IMR-90 (cell line): ENCODE data around the gene COX6B1.

Experiments used
- BHLHE40 ChIP-seq: fragments of 150-350 bp; IDR thresholded peaks from 2 replicates; pipeline ENCODE4 v1.6.1; 2016; ENCODE audit warnings: mild to moderate bottlenecking, low read depth, low read length
- RCOR1 ChIP-seq: IDR thresholded peaks from 2 replicates; pipeline ENCODE4 v1.6.1; 2012; ENCODE audit warnings: mild to moderate bottlenecking, low read length, improper control_type of control experiment; ENCODE audit not compliant: insufficient replicate concordance
- RFX5 ChIP-seq: IDR thresholded peaks from 2 replicates; pipeline ENCODE4 v1.8.0; 2012; ENCODE audit warnings: low read depth, mild to moderate bottlenecking, low read length, moderate library complexity
- TF ChIP-seq, protein P1 (sequence below): conservative IDR thresholded peaks from 2 replicates; pipeline ENCODE4 v1.5.1; 2012; ENCODE audit warnings: mild to moderate bottlenecking, low read depth, low read length, improper control_type of control experiment
- TF ChIP-seq, protein P2 (sequence below): fragments of 150-350 bp; IDR thresholded peaks from 2 replicates; pipeline ENCODE4 v1.6.1; 2017; ENCODE audit warnings: mild to moderate bottlenecking, antibody characterized with exemption, low read length, low read depth

DNA sequence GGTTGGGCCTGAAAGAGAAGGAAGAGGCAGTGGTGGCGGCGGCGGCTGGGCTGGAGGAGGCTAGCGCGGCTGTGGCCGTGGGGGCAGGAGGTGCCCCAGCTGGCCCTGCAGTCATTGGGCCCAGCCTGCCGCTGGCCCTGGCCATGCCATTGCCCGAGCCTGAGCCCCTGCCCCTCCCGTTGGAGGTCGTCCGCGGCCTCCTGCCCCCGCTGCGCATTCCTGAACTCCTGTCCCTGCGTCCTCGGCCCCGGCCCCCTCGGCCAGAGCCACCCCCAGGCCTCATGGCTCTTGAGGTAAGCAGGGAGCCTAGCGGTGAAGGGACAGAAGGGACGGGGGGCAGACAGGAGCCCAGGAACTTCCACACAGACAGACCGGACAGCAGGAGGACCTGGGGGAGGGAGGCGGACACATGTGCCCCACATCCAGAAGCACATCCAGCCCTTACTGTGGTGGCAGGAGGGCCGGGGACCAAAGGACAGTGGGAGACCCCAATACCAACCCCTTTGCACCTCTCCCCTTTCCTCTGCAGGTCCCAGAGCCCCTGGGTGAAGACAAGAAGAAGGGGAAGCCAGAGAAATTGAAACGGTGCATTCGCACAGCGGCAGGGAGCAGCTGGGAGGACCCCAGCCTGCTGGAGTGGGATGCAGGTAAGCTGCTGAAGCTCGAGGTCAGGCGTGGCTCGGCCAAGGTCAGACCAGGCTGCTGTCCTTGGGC is 14.2 kb upstream of the COX6B1 start:
- TF ChIP-seq, protein P1, sequence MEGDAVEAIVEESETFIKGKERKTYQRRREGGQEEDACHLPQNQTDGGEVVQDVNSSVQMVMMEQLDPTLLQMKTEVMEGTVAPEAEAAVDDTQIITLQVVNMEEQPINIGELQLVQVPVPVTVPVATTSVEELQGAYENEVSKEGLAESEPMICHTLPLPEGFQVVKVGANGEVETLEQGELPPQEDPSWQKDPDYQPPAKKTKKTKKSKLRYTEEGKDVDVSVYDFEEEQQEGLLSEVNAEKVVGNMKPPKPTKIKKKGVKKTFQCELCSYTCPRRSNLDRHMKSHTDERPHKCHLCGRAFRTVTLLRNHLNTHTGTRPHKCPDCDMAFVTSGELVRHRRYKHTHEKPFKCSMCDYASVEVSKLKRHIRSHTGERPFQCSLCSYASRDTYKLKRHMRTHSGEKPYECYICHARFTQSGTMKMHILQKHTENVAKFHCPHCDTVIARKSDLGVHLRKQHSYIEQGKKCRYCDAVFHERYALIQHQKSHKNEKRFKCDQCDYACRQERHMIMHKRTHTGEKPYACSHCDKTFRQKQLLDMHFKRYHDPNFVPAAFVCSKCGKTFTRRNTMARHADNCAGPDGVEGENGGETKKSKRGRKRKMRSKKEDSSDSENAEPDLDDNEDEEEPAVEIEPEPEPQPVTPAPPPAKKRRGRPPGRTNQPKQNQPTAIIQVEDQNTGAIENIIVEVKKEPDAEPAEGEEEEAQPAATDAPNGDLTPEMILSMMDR: no peak
- TF ChIP-seq BHLHE40 (no peak), RCOR1 (no peak), RFX5 (no peak)
- TF ChIP-seq, protein P2, sequence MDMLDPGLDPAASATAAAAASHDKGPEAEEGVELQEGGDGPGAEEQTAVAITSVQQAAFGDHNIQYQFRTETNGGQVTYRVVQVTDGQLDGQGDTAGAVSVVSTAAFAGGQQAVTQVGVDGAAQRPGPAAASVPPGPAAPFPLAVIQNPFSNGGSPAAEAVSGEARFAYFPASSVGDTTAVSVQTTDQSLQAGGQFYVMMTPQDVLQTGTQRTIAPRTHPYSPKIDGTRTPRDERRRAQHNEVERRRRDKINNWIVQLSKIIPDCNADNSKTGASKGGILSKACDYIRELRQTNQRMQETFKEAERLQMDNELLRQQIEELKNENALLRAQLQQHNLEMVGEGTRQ: no peak
